NCI-H2081 (cell line): ENCODE results near the gene STX16.

Experiments used
- DNase-seq, 2 experiments: peaks; one replicate each; lab custom pipeline; 2025; lab: John Stamatoyannopoulos, UW

Gene STX16

DNA sequence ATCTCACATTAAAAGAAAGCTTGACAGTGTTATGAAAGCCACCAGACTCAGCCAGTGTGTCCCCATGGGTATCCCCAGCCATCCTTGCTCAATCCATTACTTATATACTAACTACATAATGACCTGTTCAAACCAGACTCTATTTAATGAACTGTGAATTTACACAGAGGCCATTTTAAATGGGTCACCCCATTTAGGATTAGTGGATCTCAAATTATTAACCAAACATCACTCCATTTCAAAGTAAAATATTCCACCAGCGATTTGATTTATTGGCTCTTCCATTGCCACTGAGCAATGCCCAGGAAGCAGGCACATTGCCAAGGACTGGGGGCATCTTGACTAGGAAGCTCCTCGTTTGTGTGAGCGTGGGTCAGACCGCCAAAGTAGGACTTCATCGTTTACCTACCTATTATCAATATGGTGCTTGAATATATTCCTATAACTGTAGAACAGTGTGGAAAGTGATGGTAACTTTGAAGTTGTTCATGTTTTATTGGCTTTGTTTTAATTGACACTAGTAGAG, 26.1 kb downstream of the STX16 start:
- peak in 1 of 2 experiments; percentile 51 for DNase-seq

DNA sequence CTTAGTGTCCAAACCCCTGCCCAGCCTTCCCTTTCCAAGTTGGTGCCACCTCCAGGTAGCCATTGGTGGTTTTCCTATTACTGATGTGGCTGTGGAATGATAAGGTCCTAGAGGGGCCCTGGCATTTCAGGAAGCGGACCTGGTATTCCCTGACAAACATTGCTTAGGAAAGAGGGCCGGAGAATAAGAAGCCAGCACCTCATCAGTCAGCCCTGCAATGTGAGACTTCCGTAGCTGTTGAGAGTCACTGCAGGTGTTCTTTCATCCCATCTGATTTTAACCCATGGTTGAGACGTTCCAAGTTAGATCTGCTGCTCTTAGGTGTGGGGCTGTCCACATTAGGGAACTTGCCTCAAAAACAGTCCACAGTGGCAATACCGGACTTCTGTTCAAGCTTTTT, 26.7 kb downstream of the STX16 start:
- DNase-seq = no peak

- DNase-seq = no peak
These were observed 27.7 kb downstream of the STX16 start for GRCh38 chr20:58678806-58679205.

GRCh38 chr20:58682656-58683531, 31.8 kb downstream of the STX16 start:
- no peak for DNase-seq

DNA sequence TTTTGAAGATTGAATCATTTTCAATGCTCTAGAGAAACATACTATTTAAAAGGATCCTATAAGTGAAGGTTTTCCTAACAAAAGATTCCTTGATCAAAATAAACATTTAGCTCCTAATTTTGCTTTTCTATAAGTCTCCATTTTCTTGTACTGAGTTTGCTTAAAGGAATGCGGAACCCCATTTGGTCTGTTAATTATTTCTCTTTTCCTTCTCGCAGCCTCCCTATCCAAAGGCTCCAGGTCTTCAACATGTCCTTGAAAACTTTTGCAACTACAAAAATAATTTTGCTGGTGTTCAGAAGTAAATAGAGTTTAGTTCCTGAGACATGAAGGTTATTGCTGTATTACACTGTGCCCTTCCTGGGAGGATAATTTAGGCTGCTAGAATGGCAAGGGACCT, 33.2 kb downstream of the STX16 start:
- no peak for DNase-seq

DNA sequence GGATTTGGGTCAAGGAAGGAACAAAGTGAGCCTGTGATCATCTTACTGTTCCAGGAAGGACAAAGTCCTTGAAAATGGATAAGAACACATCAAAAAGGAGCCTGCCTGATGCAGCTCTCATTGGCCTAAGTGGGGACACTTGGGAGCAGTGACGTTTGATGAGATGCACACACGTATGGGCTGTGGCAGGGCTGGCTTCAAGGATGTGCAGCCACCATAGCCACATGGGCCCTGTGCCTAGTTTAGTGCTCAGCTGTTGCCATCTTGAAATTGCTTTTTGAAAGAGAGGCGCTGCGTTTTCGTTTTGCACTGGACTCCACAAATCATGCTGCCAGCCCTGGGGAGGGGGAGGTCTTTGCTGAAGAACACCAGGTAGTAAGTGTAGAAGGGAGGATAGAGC, 34.9 kb downstream of the STX16 start:
- DNase-seq = no peak

DNA sequence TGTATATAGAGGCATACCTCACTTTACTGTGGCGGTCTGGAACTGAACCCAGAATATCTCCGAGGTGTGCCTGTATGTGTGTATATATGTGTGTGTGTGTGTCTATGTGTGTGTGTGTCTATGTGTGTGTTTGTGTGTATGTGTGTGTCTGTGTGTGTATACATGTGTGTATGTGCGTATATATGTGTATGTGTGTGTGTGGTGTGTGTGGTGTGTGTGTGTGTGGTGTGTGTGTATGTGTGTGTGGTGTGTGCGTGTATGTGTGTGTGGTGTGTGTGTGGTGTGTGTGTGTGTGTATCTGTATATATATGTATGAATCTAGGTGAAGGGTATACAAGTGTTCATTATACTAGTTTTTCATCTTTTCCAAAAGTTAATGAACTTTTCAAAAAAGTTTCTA, 37.3 kb downstream of the STX16 start:
- no peak for DNase-seq

- DNase-seq = no peak
These were observed 37.8 kb downstream of the STX16 start for GRCh38 chr20:58688840-58689239.

GRCh38 chr20:58690396-58691135, 39.5 kb downstream of the STX16 start:
- no peak for DNase-seq

- no peak for DNase-seq
These were observed 40.9 kb downstream of the STX16 start for GRCh38 chr20:58691773-58692578.

DNA sequence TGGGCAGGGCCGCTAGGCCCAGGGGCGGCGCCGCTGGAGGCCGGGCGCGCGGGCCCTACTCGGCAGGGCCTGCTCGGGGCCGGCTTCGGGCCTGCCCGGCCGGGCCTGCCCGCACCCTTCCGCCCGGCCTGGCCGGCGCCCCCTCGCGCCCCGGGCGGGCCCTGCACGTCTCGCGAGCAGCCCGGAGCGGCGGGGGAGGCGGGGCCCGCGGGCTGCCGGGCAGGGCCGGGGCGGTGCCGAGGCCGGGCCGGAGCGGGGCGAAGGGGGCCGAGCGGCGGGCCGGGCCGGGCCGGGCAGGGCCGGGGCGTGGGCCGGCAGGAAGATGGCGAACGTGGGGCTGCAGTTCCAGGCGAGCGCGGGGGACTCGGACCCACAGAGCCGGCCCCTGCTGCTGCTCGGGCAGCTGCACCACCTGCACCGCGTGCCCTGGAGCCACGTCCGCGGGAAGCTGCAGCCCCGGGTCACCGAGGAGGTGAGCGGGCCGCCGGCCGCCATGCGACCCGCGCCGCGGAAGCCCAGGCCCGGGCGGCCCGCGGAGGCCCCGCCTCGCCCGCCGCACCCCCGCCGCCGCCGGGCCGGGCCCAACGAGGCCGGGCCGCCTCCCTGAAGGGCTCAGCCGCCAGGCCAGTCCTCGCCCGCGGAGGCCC, 41.6 kb downstream of the STX16 start, which contains the start of gene NPEPL1:
TSS of gene NPEPL1 (plus strand) at position 222 of the 647 bp plus-strand sequence. CDS start at position 323, 101 bp downstream.
- peak in 1 of 2 experiments; percentile 23 for DNase-seq

GRCh38 chr20:58693226-58694006, 42.3 kb downstream of the STX16 start:
- DNase-seq = no peak

GRCh38 chr20:58694241-58695083, 43.4 kb downstream of the STX16 start:
- DNase-seq = no peak

DNA sequence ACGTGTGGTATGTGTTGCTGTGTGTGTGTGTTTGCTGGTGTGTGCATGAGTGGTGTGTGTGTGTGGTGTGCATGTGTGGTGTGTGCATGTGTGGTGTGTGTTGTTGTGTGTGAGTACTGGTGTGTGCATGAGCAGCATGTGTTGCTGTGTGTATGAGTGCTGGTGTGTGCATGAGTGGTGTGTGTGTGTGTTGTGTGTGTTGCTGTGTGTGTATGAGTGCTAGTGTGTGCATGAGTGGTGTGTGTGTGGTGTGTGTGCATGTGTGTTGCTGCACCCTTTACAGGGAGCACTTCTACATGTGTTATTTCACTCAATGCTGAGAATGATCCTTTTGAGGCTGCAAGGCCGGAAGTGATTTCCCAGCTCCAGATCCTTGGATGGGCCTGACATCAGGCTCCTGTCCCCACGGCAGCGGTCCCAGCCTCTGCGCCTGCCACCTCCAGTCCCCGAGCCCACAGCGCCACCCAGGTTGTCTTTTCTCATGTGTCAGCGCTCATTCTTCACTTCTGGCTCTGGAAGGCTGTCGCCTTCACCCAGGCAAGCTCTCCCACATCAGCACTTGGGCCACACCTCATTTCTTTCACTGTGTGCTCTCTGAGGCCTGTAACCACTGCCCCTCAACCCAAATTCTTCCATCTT, 44.1 kb downstream of the STX16 start:
- no peak for DNase-seq

- no peak for DNase-seq
These were observed 44.9 kb downstream of the STX16 start for GRCh38 chr20:58695895-58696375.

DNA sequence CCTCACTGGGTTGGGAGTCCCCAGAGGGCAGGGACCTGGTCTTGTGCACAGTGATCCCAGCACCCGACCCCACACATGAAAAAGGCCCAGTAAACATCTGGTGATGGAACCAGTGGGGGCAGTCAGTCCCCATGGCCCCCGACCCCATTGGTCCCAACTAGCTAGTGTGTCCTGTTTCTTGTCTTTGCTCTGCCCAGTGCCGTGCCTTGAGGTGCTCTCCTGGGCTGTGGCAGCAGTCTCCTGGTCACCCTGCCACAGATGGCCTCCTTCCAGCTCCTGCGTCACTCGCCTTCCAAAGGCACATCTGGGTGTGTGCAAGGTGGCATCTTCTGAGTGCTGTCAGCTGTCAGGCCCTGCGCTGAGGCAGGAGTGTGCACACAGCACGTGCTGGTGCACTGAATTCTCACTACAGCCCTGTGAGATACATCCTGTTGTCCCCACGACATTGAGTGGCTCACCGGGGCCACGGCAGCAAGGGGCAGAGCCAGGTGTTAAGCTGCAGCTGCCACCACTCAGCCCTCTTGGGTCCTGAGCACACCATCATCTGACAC, 45.4 kb downstream of the STX16 start:
- DNase-seq = no peak

DNA sequence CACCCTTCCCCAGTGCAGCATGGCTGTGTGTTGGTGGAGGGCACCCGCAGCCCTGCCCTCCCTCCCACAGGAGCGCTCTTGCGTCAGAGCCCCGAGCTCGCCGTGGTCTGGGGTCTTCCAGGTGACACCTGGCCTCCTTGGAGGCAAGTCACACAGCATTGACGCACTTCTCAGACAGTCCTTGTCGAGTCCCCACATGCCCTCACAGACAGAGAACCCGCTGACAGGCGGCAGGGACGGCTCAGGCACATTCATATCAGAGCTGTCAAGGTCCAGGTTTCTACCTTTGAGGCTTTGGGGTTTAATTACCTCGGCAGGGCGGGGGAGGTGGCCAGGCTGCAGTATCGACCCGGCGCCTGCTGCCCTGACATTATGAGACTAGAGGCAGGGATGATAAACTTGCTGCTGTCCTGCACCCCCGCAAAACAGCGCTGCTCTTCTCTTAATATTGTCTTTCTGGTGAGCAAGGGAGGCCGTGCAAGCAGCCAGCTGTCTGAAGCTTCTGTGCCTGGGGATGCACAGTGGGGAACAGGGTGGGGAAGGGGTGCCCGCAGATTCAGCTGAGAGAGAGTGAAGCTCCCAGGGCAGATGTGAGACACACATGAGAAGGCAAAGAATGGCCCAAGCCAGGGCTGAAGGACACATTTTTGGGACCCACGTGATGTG, 46.3 kb downstream of the STX16 start:
- DNase-seq = no peak
